ENCODE data around the gene NTN5.

DNA sequence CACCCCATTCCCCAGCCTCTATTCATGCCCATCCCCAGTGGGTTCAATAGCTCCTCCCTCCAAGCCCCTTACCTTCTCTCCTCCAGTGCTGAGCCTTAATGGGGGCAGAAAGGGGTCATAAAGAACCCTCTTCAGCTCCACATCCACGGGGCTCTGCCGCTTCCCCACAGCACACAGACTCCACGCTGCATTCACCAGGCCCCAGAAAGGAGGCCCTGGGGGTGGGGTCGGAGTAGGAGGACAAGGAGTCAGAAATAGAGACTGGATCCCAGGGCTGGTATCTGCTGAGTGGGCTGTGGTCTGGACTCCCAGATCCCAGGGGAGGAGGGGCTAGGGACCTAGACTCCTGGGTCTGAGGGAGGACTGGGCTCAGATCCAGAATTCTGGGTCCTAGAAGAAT is 28.5 kb downstream of the NTN5 start:
- TF ChIP-seq, protein P1, sequence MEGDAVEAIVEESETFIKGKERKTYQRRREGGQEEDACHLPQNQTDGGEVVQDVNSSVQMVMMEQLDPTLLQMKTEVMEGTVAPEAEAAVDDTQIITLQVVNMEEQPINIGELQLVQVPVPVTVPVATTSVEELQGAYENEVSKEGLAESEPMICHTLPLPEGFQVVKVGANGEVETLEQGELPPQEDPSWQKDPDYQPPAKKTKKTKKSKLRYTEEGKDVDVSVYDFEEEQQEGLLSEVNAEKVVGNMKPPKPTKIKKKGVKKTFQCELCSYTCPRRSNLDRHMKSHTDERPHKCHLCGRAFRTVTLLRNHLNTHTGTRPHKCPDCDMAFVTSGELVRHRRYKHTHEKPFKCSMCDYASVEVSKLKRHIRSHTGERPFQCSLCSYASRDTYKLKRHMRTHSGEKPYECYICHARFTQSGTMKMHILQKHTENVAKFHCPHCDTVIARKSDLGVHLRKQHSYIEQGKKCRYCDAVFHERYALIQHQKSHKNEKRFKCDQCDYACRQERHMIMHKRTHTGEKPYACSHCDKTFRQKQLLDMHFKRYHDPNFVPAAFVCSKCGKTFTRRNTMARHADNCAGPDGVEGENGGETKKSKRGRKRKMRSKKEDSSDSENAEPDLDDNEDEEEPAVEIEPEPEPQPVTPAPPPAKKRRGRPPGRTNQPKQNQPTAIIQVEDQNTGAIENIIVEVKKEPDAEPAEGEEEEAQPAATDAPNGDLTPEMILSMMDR (IDR thresholded peaks at IDR 0.05; ENCODE audit: low read length) = no peak
- no peak for TF ChIP-seq EZH2 (IDR thresholded peaks at IDR 0.05; ENCODE audit: borderline replicate concordance, low read length)
